A549 (cell line): ENCODE measurements around the gene SPATS2. TPM values are rescaled to one million over a fixed set of nuclear protein-coding genes. Genes with fewer than 3 reads are reported as not detected.

Experiments
- ATAC-seq, 2 experiments: fragments of 200-7000 bp in 1 of 2; fragments of >200 bp in 1 of 2; cut with Nextera tagmentation in 1 of 2; cut with Tn5 transposase in 1 of 2; 3 replicates each; pipeline versions ENCODE4 v1.8.0 to v1.9.1; 2018 to 2020; ENCODE audit warnings: mild to moderate bottlenecking in 1 of 2, moderate library complexity in 1 of 2
- CTCF ChIA-PET: fragments of 300-600 bp; sonication (Branson Sonifier 250); formaldehyde crosslinking; extraction: SDS; loops from one replicate; lab custom pipeline; 2021; ENCODE audit warnings: antibody characterized with exemption, inconsistent platforms; lab: Yijun Ruan, JAX
- POLR2A ChIA-PET: fragments of 350-600 bp; formaldehyde crosslinking; extraction: SDS; loops from one replicate; lab custom pipeline; 2021; ENCODE audit warnings: antibody characterized with exemption, inconsistent platforms; lab: Yijun Ruan, JAX
- DNase-seq, 2 experiments: peaks; one replicate each; pipeline versions ENCODE4 v3.0.0 to v3.0.0-alpha.2; 2011 to 2016; ENCODE audit warnings: low read depth in 1 of 2, low spot score in 1 of 2
- FAIRE-seq: peaks from 2 replicates; lab custom pipeline; 2011; peaks lifted over from hg19 to GRCh38; lab: Jason Lieb, UNC
- H3K27ac ChIP-seq, 2 experiments: fragments of >200 bp; sonication (Bioruptor Twin); formaldehyde crosslinking; 3 replicates each; pipeline ENCODE4 v1.5.1; 2016 to 2017
- H3K4me1 ChIP-seq: fragments of >200 bp; sonication (Bioruptor Twin); formaldehyde crosslinking; 3 replicates; pipeline ENCODE4 v1.6.1; 2016
- H3K4me2 ChIP-seq: fragments of >200 bp; sonication (Bioruptor Twin); formaldehyde crosslinking; 3 replicates; pipeline ENCODE4 v1.6.1; 2016
- H3K4me3 ChIP-seq: fragments of >200 bp; sonication (Bioruptor Twin); formaldehyde crosslinking; 3 replicates; pipeline ENCODE4 v1.5.1; 2016
- H3K9me3 ChIP-seq: fragments of >200 bp; sonication (Bioruptor Twin); formaldehyde crosslinking; 3 replicates; pipeline ENCODE4 v1.6.1; 2016
- CHD2 ChIP-seq: fragments of 150-350 bp; IDR thresholded peaks from 2 replicates; pipeline ENCODE4 v1.6.1; 2014; ENCODE audit warnings: low read length; ENCODE audit not compliant: partially characterized antibody
- EP300 ChIP-seq, 2 experiments: fragments of >200 bp; sonication (Bioruptor Twin); formaldehyde crosslinking; IDR thresholded peaks; 2 replicates in 1 of 2; 3 replicates in 1 of 2; pipeline ENCODE4 v1.6.1; 2016 to 2017
- ESRRA ChIP-seq: fragments of 150-350 bp; IDR thresholded peaks from 2 replicates; pipeline ENCODE4 v1.6.1; 2014; ENCODE audit warnings: mild to moderate bottlenecking, low read length, borderline replicate concordance
- FOSB ChIP-seq: fragments of 250-450 bp; sonication (Bioruptor Pico); IDR thresholded peaks from 2 replicates; pipeline ENCODE4 v1.5.0; 2020; ENCODE audit warnings: mild to moderate bottlenecking, moderate library complexity
- FOXS1 ChIP-seq: fragments of 250-450 bp; sonication (Bioruptor Pico); IDR thresholded peaks from 2 replicates; pipeline ENCODE4 v1.5.0; 2020; ENCODE audit warnings: mild to moderate bottlenecking, moderate library complexity
- HEYL ChIP-seq: fragments of 250-450 bp; sonication (Bioruptor Pico); IDR thresholded peaks from 2 replicates; pipeline ENCODE4 v1.8.0; 2021; ENCODE audit warnings: mild to moderate bottlenecking, moderate library complexity
- HOXA7 ChIP-seq: fragments of 250-450 bp; sonication (Bioruptor Pico); IDR thresholded peaks from 2 replicates; pipeline ENCODE4 v1.5.0; 2020; ENCODE audit warnings: mild to moderate bottlenecking, moderate library complexity
- JUN ChIP-seq, 2 experiments: fragments of >200 bp; sonication (Bioruptor Twin); formaldehyde crosslinking; IDR thresholded peaks; 2 replicates in 1 of 2; 3 replicates in 1 of 2; pipeline ENCODE4 v1.6.1; 2016 to 2017
- MAFK ChIP-seq: fragments of 450-650 bp; IDR thresholded peaks from 2 replicates; pipeline ENCODE4 v1.6.1; 2014; ENCODE audit not compliant: partially characterized antibody
- MAZ ChIP-seq: fragments of 150-350 bp; IDR thresholded peaks from 2 replicates; pipeline ENCODE4 v1.6.1; 2014; ENCODE audit warnings: antibody characterized with exemption, low read depth, low read length, borderline replicate concordance
- RARB ChIP-seq: fragments of 250-450 bp; sonication (Bioruptor Pico); IDR thresholded peaks from 2 replicates; pipeline ENCODE4 v1.8.0; 2021; ENCODE audit warnings: mild to moderate bottlenecking, moderate library complexity
- RCOR1 ChIP-seq: fragments of 150-350 bp; IDR thresholded peaks from 2 replicates; pipeline ENCODE4 v1.6.1; 2014; ENCODE audit warnings: antibody characterized with exemption, low read length, low read depth
- SMC3 ChIP-seq: fragments of >200 bp; sonication (Bioruptor Twin); formaldehyde crosslinking; IDR thresholded peaks from 3 replicates; pipeline ENCODE4 v1.6.1; 2018; ENCODE audit warnings: inconsistent platforms
- SREBF2 ChIP-seq: fragments of 450-650 bp; IDR thresholded peaks from 2 replicates; pipeline ENCODE4 v1.6.1; 2014; ENCODE audit warnings: mild to moderate bottlenecking, moderate library complexity
- ZC3H11A ChIP-seq: fragments of 450-650 bp; IDR thresholded peaks from 2 replicates; pipeline ENCODE4 v1.6.1; 2014; ENCODE audit warnings: antibody characterized with exemption, mild to moderate bottlenecking
- ZNF302 ChIP-seq: fragments of 250-450 bp; sonication (Bioruptor Pico); IDR thresholded peaks from 2 replicates; pipeline ENCODE4 v1.9.0; 2021; ENCODE audit warnings: inconsistent platforms, mild to moderate bottlenecking, moderate library complexity
- ZSCAN20 ChIP-seq: fragments of 250-450 bp; sonication (Bioruptor Pico); IDR thresholded peaks from 2 replicates; pipeline ENCODE4 v1.8.0; 2022; ENCODE audit warnings: mild to moderate bottlenecking, moderate library complexity
- WGBS: methylation state at CpG from one replicate; pipeline ENCODE4 v1.1.6; 2017; ENCODE audit errors: missing lambda C conversion rate; 5-methylcytosine and 5-hydroxymethylcytosine counted together
- polyA plus RNA-seq, 4 experiments: library from polyadenylated mRNA; depleted of rRNA in 3 of 4; stranded (reverse); fragments of >200 nt; fragmentation: RNase III in 1 of 4; extraction: RNeasy Plus Mini Kit Qiagen cat#74134 plus additional on column Dnase treatment in 1 of 4; gene quantifications; 2 replicates in 3 of 4; 3 replicates in 1 of 4; pipeline ENCODE4 v1.2.3, GENCODE V29; 2011 to 2017
- TF ChIP-seq, protein P1 (sequence below): fragments of 200-600 bp; sonication (generic); IDR thresholded peaks from 2 replicates; pipeline ENCODE4 v1.6.1; 2016; ENCODE audit warnings: antibody characterized with exemption, mild to moderate bottlenecking, moderate library complexity
- TF ChIP-seq, protein P2 (sequence below): fragments of 150-350 bp; IDR thresholded peaks from 2 replicates; pipeline ENCODE4 v1.6.1; 2014; ENCODE audit warnings: low read depth, mild to moderate bottlenecking, low read length

Gene SPATS2
- polyA plus RNA-seq, 2 of the 4 experiments (the other 2 are of a cell fraction), result 37.7 to 154 TPM

DNA sequence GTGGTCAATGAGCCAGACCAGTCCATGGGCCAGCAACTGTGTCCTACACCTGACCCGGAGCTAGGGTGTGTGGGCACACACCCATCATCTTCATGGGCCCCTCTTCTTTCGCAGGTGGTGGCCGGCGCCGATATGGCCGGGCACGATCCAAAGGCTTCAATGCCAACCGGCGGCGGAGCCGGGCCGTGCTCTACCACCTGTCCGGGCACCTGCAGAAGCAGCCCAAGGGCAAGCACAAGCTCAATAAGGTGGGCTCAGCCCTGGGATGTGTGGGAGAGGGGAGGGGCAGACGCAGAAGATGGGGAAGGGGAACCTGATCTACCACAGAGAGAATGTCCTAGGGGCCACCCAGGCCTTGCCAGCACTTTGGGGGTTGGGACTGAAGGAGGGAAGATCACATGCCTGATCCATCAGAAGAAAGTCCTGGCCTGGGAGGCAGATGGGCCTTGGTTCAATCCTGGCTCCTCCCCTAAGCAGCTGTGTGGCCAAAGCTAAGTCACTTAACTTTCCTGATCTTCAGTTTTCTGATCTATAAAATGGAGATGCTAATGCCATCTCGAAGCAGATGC is 175.4 kb downstream of the SPATS2 start:
- Histone ChIP-seq H3K4me1 (peaks cover 11% of the 10 kb centered on the region; the same call in 2 of the 3 replicates), H3K27ac (no peak overlapping the region), H3K9me3 (no peaks in the 10 kb centered on the region), H3K4me2 (no peak overlapping the region), H3K4me3 (no peak overlapping the region)
- DNase-seq (no peak), FAIRE-seq (no peak), ATAC-seq (no peak)
- ChIA-PET POLR2A (no interaction called here), CTCF (interaction anchor here (0.8 to 6.8 kb wide), 4 partner anchors 9 to 211 kb away, joined by 3 to 56 read pairs (median 8); no protein-coding TSS in a partner anchor)
- no peak for TF ChIP-seq FOXS1 (CRISPR knock-in tag)
- TF ChIP-seq SMC3, result no peak
- TF ChIP-seq ESRRA, result no peak
- WGBS, result 93% methylated on average over 15 of the region's 15 CpGs

DNA sequence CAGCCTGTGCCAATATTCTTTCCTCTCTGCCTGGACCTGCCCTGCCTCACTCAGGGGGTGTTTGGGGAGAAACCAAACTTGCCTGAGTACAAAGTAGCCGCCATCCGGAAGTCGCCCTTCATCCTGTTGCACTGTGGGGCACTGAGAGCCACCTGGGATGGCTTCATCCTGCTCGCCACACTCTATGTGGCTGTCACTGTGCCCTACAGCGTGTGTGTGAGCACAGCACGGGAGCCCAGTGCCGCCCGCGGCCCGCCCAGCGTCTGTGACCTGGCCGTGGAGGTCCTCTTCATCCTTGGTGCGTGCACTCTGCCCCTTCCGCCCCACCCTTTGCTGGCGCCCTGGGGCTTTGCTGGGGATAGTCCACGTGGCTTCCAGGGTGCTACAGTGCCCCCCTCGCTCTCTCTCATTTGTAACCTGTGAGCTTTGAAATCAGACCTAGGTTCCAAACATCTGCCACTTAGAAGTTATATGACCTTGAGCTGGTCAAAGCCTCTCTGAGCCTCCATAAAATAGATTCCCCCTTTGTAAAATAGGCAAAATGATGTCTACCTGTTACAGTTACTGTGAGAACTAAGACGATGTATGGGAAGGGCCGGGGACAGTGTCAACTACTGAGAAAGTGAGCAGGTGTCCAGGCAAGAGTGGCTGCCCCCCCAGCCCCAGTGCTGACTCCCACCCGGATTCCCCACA is 176.1 kb downstream of the SPATS2 start:
- TF ChIP-seq MAFK (no peak), ZNF302 (no peak), FOSB (CRISPR knock-in tag) (no peak), JUN (IDR thresholded peaks at IDR 0.05) (no peak), ZSCAN20 (CRISPR knock-in tag) (no peak), MAZ (no peak), ZC3H11A (no peak), RARB (no peak), HEYL (CRISPR knock-in tag) (no peak), ESRRA (no peak), CHD2 (no peak), SREBF2 (no peak), HOXA7 (CRISPR knock-in tag) (no peak), EP300 (IDR thresholded peaks at IDR 0.05) (no peak), RCOR1 (no peak)
- TF ChIP-seq, protein P1, sequence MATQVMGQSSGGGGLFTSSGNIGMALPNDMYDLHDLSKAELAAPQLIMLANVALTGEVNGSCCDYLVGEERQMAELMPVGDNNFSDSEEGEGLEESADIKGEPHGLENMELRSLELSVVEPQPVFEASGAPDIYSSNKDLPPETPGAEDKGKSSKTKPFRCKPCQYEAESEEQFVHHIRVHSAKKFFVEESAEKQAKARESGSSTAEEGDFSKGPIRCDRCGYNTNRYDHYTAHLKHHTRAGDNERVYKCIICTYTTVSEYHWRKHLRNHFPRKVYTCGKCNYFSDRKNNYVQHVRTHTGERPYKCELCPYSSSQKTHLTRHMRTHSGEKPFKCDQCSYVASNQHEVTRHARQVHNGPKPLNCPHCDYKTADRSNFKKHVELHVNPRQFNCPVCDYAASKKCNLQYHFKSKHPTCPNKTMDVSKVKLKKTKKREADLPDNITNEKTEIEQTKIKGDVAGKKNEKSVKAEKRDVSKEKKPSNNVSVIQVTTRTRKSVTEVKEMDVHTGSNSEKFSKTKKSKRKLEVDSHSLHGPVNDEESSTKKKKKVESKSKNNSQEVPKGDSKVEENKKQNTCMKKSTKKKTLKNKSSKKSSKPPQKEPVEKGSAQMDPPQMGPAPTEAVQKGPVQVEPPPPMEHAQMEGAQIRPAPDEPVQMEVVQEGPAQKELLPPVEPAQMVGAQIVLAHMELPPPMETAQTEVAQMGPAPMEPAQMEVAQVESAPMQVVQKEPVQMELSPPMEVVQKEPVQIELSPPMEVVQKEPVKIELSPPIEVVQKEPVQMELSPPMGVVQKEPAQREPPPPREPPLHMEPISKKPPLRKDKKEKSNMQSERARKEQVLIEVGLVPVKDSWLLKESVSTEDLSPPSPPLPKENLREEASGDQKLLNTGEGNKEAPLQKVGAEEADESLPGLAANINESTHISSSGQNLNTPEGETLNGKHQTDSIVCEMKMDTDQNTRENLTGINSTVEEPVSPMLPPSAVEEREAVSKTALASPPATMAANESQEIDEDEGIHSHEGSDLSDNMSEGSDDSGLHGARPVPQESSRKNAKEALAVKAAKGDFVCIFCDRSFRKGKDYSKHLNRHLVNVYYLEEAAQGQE, result no peak
- TF ChIP-seq, protein P2, sequence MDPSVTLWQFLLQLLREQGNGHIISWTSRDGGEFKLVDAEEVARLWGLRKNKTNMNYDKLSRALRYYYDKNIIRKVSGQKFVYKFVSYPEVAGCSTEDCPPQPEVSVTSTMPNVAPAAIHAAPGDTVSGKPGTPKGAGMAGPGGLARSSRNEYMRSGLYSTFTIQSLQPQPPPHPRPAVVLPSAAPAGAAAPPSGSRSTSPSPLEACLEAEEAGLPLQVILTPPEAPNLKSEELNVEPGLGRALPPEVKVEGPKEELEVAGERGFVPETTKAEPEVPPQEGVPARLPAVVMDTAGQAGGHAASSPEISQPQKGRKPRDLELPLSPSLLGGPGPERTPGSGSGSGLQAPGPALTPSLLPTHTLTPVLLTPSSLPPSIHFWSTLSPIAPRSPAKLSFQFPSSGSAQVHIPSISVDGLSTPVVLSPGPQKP, result no peak
- WGBS, result 73% methylated on average over 20 of the region's 20 CpGs
- no peak overlapping the region for H3K4me2 ChIP-seq
- no peak for FAIRE-seq
- peaks cover 10% of the 10 kb centered on the region; the same call in 2 of the 3 replicates for H3K4me1 ChIP-seq
- no peak for DNase-seq
- no peak for ATAC-seq
- H3K27ac ChIP-seq, result no peak overlapping the region
- CTCF ChIA-PET, result interaction anchor here (1.7 to 6.8 kb wide), 3 partner anchors 13 to 212 kb away, joined by 7 to 56 read pairs (median 8); no protein-coding TSS in a partner anchor
- H3K4me3 ChIP-seq, result no peak overlapping the region
- POLR2A ChIA-PET, result no interaction called here
- H3K9me3 ChIP-seq, result no peaks in the 10 kb centered on the region
